GM19025 (cell line): Measurements from ENCODE around the gene GPR137B.
"Not testable (repeated sequence)": the region's sequence is repeated elsewhere in the genome, so short reads cannot be mapped to it uniquely, and the experiment has no call there.

Source experiments
- ATAC-seq: cut with Tn5 transposase; IDR thresholded peaks from one replicate; pipeline ENCODE4 v1.9.1; 2021; ENCODE audit warnings: mild to moderate bottlenecking, low read depth, moderate library complexity; ENCODE audit not compliant: unreplicated experiment

Gene GPR137B

GRCh38 chr1:236181059-236181458 is 38.7 kb downstream of the GPR137B start:
- no peak for ATAC-seq

GRCh38 chr1:236185687-236186086 is 43.3 kb downstream of the GPR137B start:
- ATAC-seq, result no peak

GRCh38 chr1:236186471-236186870 is 44.1 kb downstream of the GPR137B start:
- ATAC-seq, result not testable (repeated sequence)

- not testable (repeated sequence) for ATAC-seq
Measured at GRCh38 chr1:236188084-236188483, 45.7 kb downstream of the GPR137B start.

- ATAC-seq, result no peak
Measured at GRCh38 chr1:236193184-236193583, 50.8 kb downstream of the GPR137B start.

GRCh38 chr1:236200925-236201324 is 58.6 kb downstream of the GPR137B start:
- ATAC-seq, result no peak

- no peak for ATAC-seq
Measured at GRCh38 chr1:236201786-236202185, 59.4 kb downstream of the GPR137B start.

GRCh38 chr1:236204039-236204438 is 61.7 kb downstream of the GPR137B start:
- ATAC-seq, result no peak

GRCh38 chr1:236204656-236205055 is 62.3 kb downstream of the GPR137B start:
- no peak for ATAC-seq

GRCh38 chr1:236206548-236206947 is 64.2 kb downstream of the GPR137B start:
- ATAC-seq, result no peak

- no peak for ATAC-seq
Measured at GRCh38 chr1:236207121-236207520, 64.8 kb downstream of the GPR137B start.

- ATAC-seq, result no peak
Measured at GRCh38 chr1:236207569-236207968, 65.2 kb downstream of the GPR137B start.

- ATAC-seq, result no peak
Measured at GRCh38 chr1:236209185-236209584, 66.8 kb downstream of the GPR137B start.

GRCh38 chr1:236209713-236210112 is 67.4 kb downstream of the GPR137B start:
- no peak for ATAC-seq

GRCh38 chr1:236211815-236212214 is 69.5 kb downstream of the GPR137B start:
- no peak for ATAC-seq

GRCh38 chr1:236213534-236213933 is 71.2 kb downstream of the GPR137B start:
- ATAC-seq, result no peak

GRCh38 chr1:236214761-236215160 is 72.4 kb downstream of the GPR137B start:
- ATAC-seq, result no peak

- no peak for ATAC-seq
Measured at GRCh38 chr1:236220473-236220872, 78.1 kb downstream of the GPR137B start.

- ATAC-seq, result no peak
Measured at GRCh38 chr1:236222632-236223031, 80.3 kb downstream of the GPR137B start.

GRCh38 chr1:236228411-236228810 is 86.1 kb downstream of the GPR137B start:
- ATAC-seq, result no peak

GRCh38 chr1:236235116-236235515 is 92.8 kb downstream of the GPR137B start:
- no peak for ATAC-seq

- no peak for ATAC-seq
Measured at GRCh38 chr1:236239092-236239585, 96.8 kb downstream of the GPR137B start.

GRCh38 chr1:236240675-236241074 is 98.3 kb downstream of the GPR137B start:
- no peak for ATAC-seq
